ENCODE data around the gene IFTAP.

The IFTAP gene

GRCh38 chr11:36577859-36578258 lies 16.4 kb upstream of the IFTAP start:
- DNase-seq = no peak
- Histone ChIP-seq H3K36me3 (ENCODE audit: insufficient read depth, low read length) (peaks cover 89% of the 10 kb centered on the region), H3K9ac (ENCODE audit: low read depth, low read length) (no peak overlapping the region)

GRCh38 chr11:36578458-36578857 lies 15.8 kb upstream of the IFTAP start:
- Histone ChIP-seq H3K4me1 (ENCODE audit: insufficient read depth, low read length) (peaks cover 58% of the 10 kb centered on the region), H3K36me3 (ENCODE audit: insufficient read depth, low read length) (peaks cover 83% of the 10 kb centered on the region), H3K4me3 (ENCODE audit: low read depth in 1 of 2, low read length in 2 of 2) (peak overlapping the region in 1 of 2 experiments; percentile 13; a peak in 1 of 4 replicates), H3K9ac (ENCODE audit: low read depth, low read length) (no peak overlapping the region), H3K9me3 (ENCODE audit: insufficient read depth, low read length, severe bottlenecking) (peaks cover 6% of the 10 kb centered on the region), H3K4me2 (ENCODE audit: insufficient read depth, low read length) (peak overlapping the region; percentile 73), H4K20me1 (ENCODE audit: insufficient read depth, low read length) (peaks cover 58% of the 10 kb centered on the region), H2AFZ (ENCODE audit: low read depth, low read length) (no peak overlapping the region), H3K27ac (ENCODE audit: low read length) (no peak overlapping the region), H3K27me3 (ENCODE audit: insufficient read depth, low read length, poor library complexity) (no peaks in the 10 kb centered on the region), H3K79me2 (ENCODE audit: insufficient read depth, low read length) (peaks cover 86% of the 10 kb centered on the region)
- no peak for ATAC-seq (ENCODE audit: insufficient read depth, low read depth)
- DNase-seq = no peak
- TF ChIP-seq CTCF (IDR thresholded peaks at IDR 0.05; ENCODE audit: borderline replicate concordance, extremely low read depth, low read length, poor library complexity, severe bottlenecking) = no peak
- no peak for TF ChIP-seq EZH2 (IDR thresholded peaks at IDR 0.05; ENCODE audit: borderline replicate concordance, low read depth, low read length, severe bottlenecking)

More at GRCh38 chr11:36577859-36578258, 16.4 kb upstream of the IFTAP start:
- peaks cover 89% of the 10 kb centered on the region for H3K79me2 ChIP-seq (ENCODE audit: insufficient read depth, low read length)
- no peak overlapping the region for H3K27ac ChIP-seq (ENCODE audit: low read length)
- peak overlapping the region; percentile 73 for H3K4me2 ChIP-seq (ENCODE audit: insufficient read depth, low read length)
- no peaks in the 10 kb centered on the region for H3K27me3 ChIP-seq (ENCODE audit: insufficient read depth, low read length, poor library complexity)
- no peak for TF ChIP-seq EZH2 (IDR thresholded peaks at IDR 0.05; ENCODE audit: borderline replicate concordance, low read depth, low read length, severe bottlenecking)
- no peak for TF ChIP-seq CTCF (IDR thresholded peaks at IDR 0.05; ENCODE audit: borderline replicate concordance, extremely low read depth, low read length, poor library complexity, severe bottlenecking)
- peaks cover 62% of the 10 kb centered on the region for H4K20me1 ChIP-seq (ENCODE audit: insufficient read depth, low read length)
- peak overlapping the region in 1 of 2 experiments; percentile 66; a peak in 2 of 4 replicates for H3K4me3 ChIP-seq (ENCODE audit: low read depth in 1 of 2, low read length in 2 of 2)
- peaks cover 6% of the 10 kb centered on the region for H3K9me3 ChIP-seq (ENCODE audit: insufficient read depth, low read length, severe bottlenecking)
- peaks cover 64% of the 10 kb centered on the region for H3K4me1 ChIP-seq (ENCODE audit: insufficient read depth, low read length)
- no peak for ATAC-seq (ENCODE audit: insufficient read depth, low read depth)
- H2AFZ ChIP-seq (ENCODE audit: low read depth, low read length) = no peak overlapping the region

GRCh38 chr11:36581536-36581935 lies 12.8 kb upstream of the IFTAP start:
- peaks cover 6% of the 10 kb centered on the region for H3K9me3 ChIP-seq (ENCODE audit: insufficient read depth, low read length, severe bottlenecking)
- H3K79me2 ChIP-seq (ENCODE audit: insufficient read depth, low read length) = peaks cover 69% of the 10 kb centered on the region
- no peak overlapping the region for H3K9ac ChIP-seq (ENCODE audit: low read depth, low read length)
- DNase-seq (peak; percentile 48), ATAC-seq (ENCODE audit: insufficient read depth, low read depth) (peak; percentile 29)
- no peak overlapping the region for H3K4me3 ChIP-seq (ENCODE audit: low read depth in 1 of 2, low read length in 2 of 2)
- TF ChIP-seq CTCF (IDR thresholded peaks at IDR 0.05; ENCODE audit: borderline replicate concordance, extremely low read depth, low read length, poor library complexity, severe bottlenecking) (no peak), EZH2 (IDR thresholded peaks at IDR 0.05; ENCODE audit: borderline replicate concordance, low read depth, low read length, severe bottlenecking) (no peak)
- H3K27me3 ChIP-seq (ENCODE audit: insufficient read depth, low read length, poor library complexity) = no peaks in the 10 kb centered on the region
- peak overlapping the region; percentile 52 for H3K27ac ChIP-seq (ENCODE audit: low read length)
- no peak overlapping the region for H2AFZ ChIP-seq (ENCODE audit: low read depth, low read length)
- H3K4me1 ChIP-seq (ENCODE audit: insufficient read depth, low read length) = peaks cover 29% of the 10 kb centered on the region
- peaks cover 52% of the 10 kb centered on the region for H3K36me3 ChIP-seq (ENCODE audit: insufficient read depth, low read length)
- H3K4me2 ChIP-seq (ENCODE audit: insufficient read depth, low read length) = no peak overlapping the region
- H4K20me1 ChIP-seq (ENCODE audit: insufficient read depth, low read length) = peaks cover 27% of the 10 kb centered on the region
